HCEC 1CT (cell line): ENCODE data around the gene ZNF695.
"Not testable (repeated sequence)": the region's sequence is repeated elsewhere in the genome, so short reads cannot be mapped to it uniquely, and the experiment has no call there.

ENCODE experiments used
- DNase-seq: peaks from one replicate; pipeline ENCODE4 v3.0.0-alpha.2; 2017

The ZNF695 gene

GRCh38 chr1:247007511-247008405 is at the start of gene ZNF695:
ZNF695 (minus strand) TSS chr1:247008057; CDS start chr1:247007908, 149 bp downstream.
- peak; percentile 45 for DNase-seq

GRCh38 chr1:247056071-247056470 is 48.2 kb upstream of the ZNF695 start:
- DNase-seq, result peak; percentile 75

- peak; percentile 22 for DNase-seq
Observed at GRCh38 chr1:247054992-247055415, 47.1 kb upstream of the ZNF695 start.

- DNase-seq, result no peak
Observed at GRCh38 chr1:247047702-247048101, 39.8 kb upstream of the ZNF695 start.

- DNase-seq, result no peak
Observed at GRCh38 chr1:247047260-247047659, 39.4 kb upstream of the ZNF695 start.

- DNase-seq, result no peak
Observed at GRCh38 chr1:247043406-247043805, 35.5 kb upstream of the ZNF695 start.

GRCh38 chr1:247037511-247038320 is 29.9 kb upstream of the ZNF695 start:
- DNase-seq, result no peak

GRCh38 chr1:247032306-247032705 is 24.4 kb upstream of the ZNF695 start:
- DNase-seq, result not testable (repeated sequence)

GRCh38 chr1:247024658-247025057 is 16.8 kb upstream of the ZNF695 start:
- not testable (repeated sequence) for DNase-seq

GRCh38 chr1:247013391-247013790 is 5.5 kb upstream of the ZNF695 start:
- no peak for DNase-seq

GRCh38 chr1:247008406-247008799 is 546 bp upstream of the ZNF695 start:
- no peak for DNase-seq

GRCh38 chr1:247004081-247004480 is 3.8 kb downstream of the ZNF695 start:
- not testable (repeated sequence) for DNase-seq

GRCh38 chr1:246989901-246990300 is 18.0 kb downstream of the ZNF695 start:
- no peak for DNase-seq

GRCh38 chr1:246988316-246988715 is 19.5 kb downstream of the ZNF695 start:
- DNase-seq, result no peak

GRCh38 chr1:246987083-246987690 is 20.7 kb downstream of the ZNF695 start:
- DNase-seq, result no peak

GRCh38 chr1:246978785-246979184 is 29.1 kb downstream of the ZNF695 start:
- no peak for DNase-seq

GRCh38 chr1:246978281-246978680 is 29.6 kb downstream of the ZNF695 start:
- no peak for DNase-seq

GRCh38 chr1:246971969-246972368 is 35.9 kb downstream of the ZNF695 start:
- no peak for DNase-seq

- peak; percentile 56 for DNase-seq
Observed at GRCh38 chr1:246971090-246971721, 36.7 kb downstream of the ZNF695 start.

- no peak for DNase-seq
Observed at GRCh38 chr1:246969621-246970020, 38.2 kb downstream of the ZNF695 start.

GRCh38 chr1:246966502-246966901 is 41.4 kb downstream of the ZNF695 start:
- DNase-seq, result no peak

GRCh38 chr1:246959944-246960693 is 47.7 kb downstream of the ZNF695 start:
- DNase-seq, result peak; percentile 35
